ENCODE results near the gene C12orf42.

- TF ChIP-seq CTCF (IDR thresholded peaks at IDR 0.05) (no peak), EZH2 (IDR thresholded peaks at IDR 0.05; ENCODE audit: borderline replicate concordance, insufficient read depth, low read depth, low read length, poor library complexity, severe bottlenecking) (no peak)
These were observed 40.6 kb downstream of the C12orf42 start for GRCh38 chr12:103455020-103455763.
